NCI-H1092 treated with DMSO at 0.1 percent for 48 hours (cell line): Measurements from ENCODE around the gene CATSPERZ.

Experiments used
- DNase-seq: peaks from one replicate; lab custom pipeline; 2025; lab: John Stamatoyannopoulos, UW

The CATSPERZ gene

DNA sequence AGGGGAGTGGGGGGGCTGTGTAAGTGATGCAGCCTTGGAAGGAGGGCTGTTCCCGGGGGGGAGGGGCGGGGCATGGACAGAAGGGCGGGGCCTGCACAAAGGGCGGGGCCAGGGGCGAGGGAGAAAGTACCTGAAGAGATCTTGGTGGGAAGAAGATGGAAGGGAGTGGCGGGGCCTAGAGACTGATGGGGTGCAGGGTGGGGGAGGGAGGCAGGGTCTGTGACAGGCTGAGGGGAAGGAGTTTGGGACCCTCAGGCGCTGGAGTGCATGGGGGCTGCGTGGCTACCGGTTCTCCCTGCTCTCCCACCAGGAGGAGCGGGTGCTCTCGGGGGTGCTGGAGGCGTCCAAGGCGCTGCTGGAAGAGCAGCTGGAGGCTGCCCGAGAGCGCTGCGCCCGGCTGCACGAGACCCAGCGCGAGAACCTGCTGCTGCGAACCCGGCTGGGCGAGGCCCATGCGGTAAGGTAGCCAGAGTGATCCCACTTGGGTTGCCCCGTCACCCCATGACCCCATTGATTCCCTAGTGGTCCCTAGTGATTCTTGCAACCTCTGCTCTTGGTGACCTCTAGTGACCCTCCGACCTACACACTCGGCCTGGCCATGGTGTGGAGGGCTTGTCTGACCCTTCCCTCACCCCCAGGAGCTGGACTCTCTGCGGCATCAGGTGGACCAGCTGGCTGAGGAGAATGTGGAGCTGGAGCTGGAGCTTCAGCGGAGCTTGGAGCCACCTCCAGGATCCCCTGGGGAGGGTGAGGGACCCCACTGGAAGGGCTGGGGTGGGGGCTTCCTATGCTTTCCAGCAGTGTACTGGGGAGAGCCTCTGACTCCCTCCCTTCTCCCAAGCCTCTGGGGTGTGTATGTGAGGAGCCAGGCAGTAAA lies 42.9 kb downstream of the CATSPERZ start:
- no peak for DNase-seq

DNA sequence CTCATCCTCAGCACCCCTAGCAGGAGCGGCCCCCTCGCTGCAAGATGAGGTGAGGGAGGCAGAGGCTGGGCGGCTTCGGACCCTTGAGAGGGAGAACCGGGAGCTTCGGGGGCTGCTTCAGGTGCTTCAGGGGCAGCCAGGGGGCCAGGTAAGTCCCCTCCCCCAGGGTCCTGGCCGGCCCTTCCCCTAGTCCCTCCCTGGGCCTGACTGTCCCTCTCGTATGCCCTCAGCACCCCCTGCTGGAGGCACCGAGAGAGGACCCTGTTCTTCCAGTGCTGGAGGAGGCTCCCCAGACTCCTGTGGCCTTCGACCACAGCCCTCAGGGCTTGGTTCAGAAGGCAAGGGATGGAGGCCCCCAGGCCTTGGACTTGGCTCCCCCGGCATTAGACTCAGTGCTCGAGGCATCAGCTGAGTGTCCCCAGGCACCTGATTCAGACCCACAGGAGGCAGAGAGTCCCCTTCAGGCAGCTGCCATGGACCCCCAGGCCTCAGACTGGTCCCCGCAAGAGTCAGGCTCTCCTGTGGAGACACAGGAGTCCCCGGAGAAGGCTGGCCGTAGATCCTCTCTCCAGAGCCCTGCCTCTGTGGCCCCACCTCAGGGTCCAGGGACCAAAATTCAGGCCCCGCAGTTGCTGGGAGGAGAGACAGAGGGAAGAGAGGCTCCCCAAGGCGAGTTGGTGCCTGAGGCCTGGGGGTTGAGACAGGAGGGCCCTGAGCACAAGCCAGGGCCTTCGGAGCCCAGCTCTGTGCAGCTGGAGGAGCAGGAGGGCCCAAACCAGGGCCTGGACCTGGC lies 43.8 kb downstream of the CATSPERZ start:
- no peak for DNase-seq

DNA sequence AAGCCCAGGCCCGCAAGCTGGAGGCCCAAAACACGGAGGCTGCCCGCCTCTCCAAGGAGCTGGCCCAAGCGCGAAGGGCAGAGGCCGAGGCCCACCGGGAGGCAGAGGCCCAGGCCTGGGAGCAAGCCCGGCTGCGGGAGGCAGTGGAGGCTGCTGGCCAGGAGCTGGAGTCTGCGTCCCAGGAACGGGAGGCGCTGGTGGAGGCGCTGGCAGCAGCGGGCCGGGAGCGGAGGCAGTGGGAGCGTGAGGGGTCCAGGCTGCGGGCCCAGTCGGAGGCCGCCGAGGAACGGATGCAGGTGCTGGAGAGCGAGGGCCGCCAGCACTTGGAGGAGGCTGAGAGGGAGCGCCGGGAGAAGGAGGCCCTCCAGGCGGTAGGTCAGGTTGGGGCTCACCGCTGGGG lies 44.6 kb downstream of the CATSPERZ start:
- no peak for DNase-seq

DNA sequence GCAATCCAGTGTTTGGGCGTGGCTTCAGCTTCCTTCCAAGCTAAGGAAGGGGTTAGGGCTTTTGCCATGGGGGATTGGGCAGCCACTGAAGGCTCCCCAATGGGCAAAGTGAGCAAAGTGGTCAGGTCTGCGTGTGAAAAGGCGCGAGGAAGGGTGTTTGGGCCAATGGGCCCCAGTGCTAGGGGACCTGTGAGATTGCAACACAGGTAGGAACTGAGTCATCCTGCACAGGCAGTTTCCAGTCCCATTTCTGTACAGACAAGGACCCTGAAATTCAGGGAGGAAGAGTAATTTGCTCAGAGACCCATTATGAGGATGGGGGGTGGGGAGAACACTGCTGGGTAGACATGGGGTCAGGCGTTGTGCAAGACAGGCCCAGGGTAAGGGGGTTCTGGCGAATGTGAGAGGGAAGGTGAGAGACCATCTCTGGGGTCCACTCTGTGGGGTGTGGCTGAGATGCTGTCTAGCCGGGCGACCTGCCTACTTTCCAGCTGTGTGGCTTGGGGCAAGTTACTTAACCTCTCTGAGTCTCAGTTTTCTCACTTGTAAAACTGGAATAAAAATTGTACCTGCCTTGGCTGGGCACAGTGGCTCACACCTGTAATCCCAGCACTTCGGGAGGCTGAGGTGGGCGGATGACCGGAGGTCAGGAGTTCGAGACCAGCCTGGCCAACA lies 47.2 kb downstream of the CATSPERZ start:
- no peak for DNase-seq

DNA sequence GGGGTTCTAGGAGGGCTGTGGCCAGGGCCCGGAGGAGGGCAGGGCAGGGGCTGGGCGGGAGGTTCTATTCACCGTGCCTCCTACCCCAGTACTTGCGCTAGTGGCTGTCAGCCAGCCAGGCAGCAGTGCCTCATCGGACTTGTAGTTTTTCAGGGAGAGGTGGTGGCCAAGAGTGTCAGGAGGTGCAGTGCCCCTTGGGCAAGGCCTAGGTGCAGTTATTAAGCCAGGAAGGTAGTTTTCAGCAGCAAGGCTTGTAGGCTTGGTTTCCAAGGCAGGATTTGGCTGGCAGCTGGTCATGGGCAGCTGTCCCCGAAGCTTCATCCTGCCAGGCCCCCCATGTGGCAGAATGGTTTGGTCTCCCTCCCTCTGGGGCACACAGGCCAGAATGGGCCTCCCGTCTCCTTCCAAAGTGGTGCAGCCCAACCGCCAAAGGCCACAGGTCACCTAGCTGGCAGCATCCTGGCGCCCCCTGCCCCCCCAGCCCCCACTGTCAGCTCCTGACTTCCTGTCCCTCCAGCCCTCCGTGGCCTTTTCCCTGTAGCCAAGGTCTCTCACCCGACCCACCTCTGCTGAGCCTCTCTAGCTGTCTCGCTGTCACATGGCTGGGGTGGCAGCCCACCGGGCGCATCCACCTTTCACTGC lies 48.3 kb downstream of the CATSPERZ start:
- DNase-seq: peak; percentile 43

DNA sequence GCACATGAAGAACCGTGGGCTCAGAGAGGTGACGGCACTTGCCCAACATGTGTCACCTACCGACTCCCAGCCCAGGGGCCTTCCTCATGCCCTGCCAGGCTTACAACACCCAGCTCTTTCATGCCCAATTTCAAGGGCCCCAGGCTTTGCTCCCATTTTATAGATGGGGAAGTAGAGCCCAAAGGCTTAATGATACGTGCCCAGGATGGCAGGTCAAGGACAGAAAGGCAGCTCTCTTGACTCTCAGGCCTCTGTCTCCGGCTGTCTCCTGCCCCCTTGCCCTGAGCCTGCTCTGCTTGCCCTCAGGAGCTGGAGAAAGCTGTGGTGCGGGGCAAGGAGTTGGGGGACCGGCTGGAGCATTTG lies 48.8 kb downstream of the CATSPERZ start:
- DNase-seq: no peak

DNA sequence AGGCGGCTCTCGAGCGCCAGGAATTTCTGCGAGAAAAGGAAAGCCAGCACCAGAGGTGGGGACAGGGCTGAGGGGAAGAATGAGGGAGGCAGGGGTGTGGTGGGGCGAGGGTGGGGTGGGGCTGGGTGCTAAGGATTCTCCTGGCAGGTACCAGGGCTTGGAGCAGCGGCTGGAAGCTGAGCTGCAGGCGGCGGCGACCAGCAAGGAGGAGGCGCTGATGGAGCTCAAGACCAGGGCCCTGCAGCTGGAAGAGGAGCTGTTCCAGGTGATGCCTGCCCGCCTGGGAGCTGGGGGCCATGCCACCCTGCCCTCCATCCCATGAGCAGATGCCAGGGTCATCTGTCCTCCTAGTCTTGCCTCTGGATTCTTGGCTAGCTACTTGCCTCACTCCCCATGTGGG lies 49.2 kb downstream of the CATSPERZ start:
- no peak for DNase-seq

DNA sequence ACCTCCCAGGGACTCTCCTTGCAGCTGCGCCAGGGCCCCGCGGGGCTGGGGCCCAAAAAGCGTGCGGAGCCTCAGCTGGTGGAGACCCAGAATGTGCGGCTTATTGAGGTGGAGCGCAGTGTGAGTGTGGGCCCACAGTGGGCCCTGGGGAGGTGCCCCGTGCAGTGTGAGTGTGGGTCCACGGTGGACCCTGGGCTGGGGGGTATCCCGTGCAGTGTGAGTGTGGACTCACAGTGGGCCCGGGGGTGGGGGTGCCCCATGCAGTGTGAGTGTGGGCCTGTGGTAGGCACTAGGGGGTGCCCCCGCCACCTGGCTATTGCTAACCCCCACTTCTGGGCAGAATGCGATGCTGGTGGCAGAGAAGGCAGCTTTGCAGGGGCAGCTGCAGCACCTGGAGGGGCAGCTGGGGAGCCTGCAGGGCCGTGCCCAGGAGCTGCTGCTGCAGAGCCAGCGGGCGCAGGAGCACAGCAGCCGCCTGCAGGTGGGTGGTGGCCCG lies 51.0 kb downstream of the CATSPERZ start:
- DNase-seq: no peak

DNA sequence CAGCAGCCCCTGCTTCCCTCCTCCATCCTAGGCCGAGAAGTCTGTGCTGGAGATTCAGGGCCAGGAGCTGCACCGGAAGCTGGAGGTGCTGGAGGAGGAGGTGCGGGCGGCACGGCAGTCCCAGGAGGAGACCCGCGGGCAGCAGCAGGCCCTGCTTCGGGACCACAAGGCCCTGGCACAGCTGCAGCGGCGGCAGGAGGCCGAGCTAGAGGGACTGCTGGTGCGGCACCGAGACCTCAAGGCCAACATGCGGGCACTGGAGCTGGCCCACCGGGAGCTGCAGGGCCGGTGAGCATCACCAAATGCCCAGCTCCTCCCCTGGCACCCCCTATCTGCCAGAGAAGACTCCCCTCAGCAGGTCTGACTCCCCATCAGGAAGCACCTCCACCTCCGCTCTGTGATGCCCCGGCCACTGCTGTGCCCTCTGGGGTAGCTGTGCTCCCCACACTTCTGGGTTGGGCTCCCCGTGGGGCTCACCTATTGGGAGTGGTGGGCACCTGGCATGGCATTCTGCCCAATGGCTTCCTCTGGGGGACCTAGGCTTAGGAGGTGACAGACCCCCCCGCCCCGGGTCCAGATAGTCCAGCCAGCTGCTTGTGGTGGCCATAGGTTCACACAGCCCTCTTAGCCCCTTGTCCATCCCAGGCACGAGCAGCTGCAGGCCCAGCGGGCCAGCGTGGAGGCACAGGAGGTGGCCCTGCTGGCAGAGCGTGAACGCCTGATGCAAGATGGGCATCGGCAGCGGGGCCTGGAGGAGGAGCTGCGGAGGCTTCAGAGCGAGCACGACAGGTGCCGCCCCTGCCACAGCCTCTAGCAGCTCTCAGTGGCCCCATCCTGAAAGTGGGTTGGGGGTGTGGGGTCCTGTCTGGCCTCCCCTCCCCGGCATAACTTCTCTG lies 52.2 kb downstream of the CATSPERZ start:
- DNase-seq: peak; percentile 88

DNA sequence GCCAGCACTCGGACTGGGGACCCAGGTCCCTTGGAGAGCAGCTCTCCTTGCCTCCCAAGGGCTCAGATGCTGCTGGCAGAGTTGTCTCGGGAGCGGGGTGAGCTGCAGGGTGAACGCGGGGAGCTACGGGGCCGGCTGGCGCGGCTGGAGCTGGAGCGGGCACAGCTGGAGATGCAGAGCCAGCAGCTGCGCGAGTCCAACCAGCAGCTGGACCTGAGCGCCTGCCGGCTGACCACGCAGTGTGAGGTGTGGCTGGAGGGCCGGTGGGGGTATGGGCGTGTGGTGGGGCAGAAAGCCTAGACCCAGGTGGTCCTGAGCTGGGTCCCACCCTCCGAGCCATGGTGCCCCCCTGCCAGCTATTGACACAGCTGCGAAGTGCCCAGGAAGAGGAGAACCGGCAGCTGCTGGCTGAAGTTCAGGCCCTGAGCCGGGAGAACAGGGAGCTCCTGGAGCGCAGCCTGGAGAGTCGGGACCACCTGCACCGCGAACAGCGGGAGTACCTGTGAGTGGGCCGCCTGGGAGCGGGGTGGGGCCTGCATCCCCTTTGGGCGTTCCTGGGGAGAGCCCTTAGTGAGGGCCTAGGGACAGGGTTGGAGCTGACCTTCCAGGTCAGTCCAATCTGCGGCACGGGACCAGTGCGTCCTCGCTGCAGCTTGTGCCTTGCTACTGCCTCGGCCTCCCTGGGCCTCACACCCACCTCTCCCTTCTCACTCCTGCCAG lies 53.0 kb downstream of the CATSPERZ start:
- DNase-seq: peak; percentile 97

DNA sequence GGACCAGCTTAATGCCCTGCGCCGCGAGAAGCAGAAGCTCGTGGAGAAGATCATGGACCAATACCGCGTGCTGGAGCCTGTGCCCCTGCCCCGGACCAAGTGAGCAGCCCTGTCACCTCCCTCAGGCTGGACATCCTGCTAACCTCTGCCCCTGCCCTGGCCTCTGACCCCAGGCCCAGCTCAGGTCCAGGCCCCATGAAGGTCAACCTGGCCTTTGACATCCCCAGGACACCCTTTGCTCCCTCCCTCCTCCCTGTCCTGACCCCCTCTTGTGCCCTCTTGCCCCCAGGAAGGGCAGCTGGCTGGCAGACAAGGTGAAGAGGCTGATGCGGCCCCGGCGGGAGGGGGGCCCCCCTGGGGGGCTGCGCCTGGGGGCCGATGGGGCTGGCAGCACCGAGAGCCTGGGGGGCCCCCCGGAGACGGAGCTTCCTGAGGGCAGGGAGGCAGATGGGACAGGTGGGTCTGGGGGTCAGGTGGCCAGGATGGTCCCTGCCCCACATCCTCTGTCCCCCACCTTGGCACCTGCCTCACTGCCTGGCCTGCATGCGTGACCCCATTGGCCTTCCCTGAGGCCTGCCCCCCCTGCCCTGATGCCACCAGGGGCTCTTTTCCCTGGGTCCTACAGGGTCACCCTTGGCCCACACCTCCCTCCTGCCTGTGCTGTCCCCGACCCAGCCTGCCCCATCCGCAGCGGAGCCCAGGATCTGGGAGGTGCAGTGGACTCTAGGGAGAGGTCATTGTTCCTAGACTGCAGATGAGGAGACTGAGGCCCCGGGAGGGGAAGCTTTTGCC lies 53.8 kb downstream of the CATSPERZ start:
- no peak for DNase-seq
